IMR-90 (cell line): ENCODE data around the gene DEK. TPM values are rescaled to one million over a fixed set of nuclear protein-coding genes. Genes with fewer than 3 reads are reported as not detected.
A peak's percentile ranks its signal among the peaks of the same experiment; 100 is the strongest.

Experiments
- ATAC-seq: fragments of 200-7000 bp; cut with Tn5 transposase; 2 replicates; pipeline ENCODE4 v1.9.1; 2020; ENCODE audit warnings: low read depth, mild to moderate bottlenecking, moderate library complexity
- BruUV-seq: library from RNA; stranded (reverse); fragments of 400-500 nt; replicated peaks from 2 replicates; lab custom pipeline; 2021; lab: Mats Ljungman, UMichigan
- CTCF ChIA-PET: fragments of 300-600 bp; formaldehyde crosslinking; extraction: SDS; loops from one replicate; lab custom pipeline; 2021; ENCODE audit warnings: antibody characterized with exemption; lab: Yijun Ruan, JAX
- POLR2A ChIA-PET: fragments of 300-600 bp; sonication (Branson Sonifier 250); formaldehyde crosslinking; loops from one replicate; lab custom pipeline; 2022; ENCODE audit warnings: antibody characterized with exemption; ENCODE audit not compliant: unreplicated experiment; lab: Charles Lee
- DNase-seq: peaks from one replicate; pipeline ENCODE4 v3.0.0; 2013
- H2AFZ ChIP-seq: replicated peaks from 2 replicates; pipeline ENCODE3; 2013; ENCODE audit warnings: low read length, mild to moderate bottlenecking; ENCODE audit not compliant: poor library complexity
- H2AK5ac ChIP-seq: 2 replicates; pipeline ENCODE4 v1.6.1; 2013; ENCODE audit warnings: low read depth, low read length, inconsistent platforms
- H2AK9ac ChIP-seq: replicated peaks from 2 replicates; pipeline ENCODE3; 2013; ENCODE audit warnings: mild to moderate bottlenecking, low read depth, low read length, moderate library complexity; ENCODE audit not compliant: poor library complexity
- H2BK120ac ChIP-seq: 2 replicates; pipeline ENCODE4 v1.6.1; 2013; ENCODE audit warnings: low read depth, low read length, inconsistent platforms
- H2BK15ac ChIP-seq: 3 replicates; pipeline ENCODE4 v1.6.1; 2013; ENCODE audit warnings: low read depth, low read length, inconsistent platforms
- H2BK20ac ChIP-seq: 2 replicates; pipeline ENCODE4 v1.6.1; 2013; ENCODE audit warnings: low read depth, mild to moderate bottlenecking, inconsistent platforms, low read length, moderate library complexity
- H2BK5ac ChIP-seq: 2 replicates; pipeline ENCODE4 v1.6.1; 2013; ENCODE audit warnings: mild to moderate bottlenecking, low read depth, low read length, inconsistent platforms; ENCODE audit not compliant: poor library complexity, severe bottlenecking
- H3K14ac ChIP-seq: replicated peaks from 2 replicates; pipeline ENCODE4 v1.6.1; 2013; ENCODE audit warnings: low read depth, low read length, inconsistent platforms
- H3K18ac ChIP-seq: 2 replicates; pipeline ENCODE4 v1.6.1; 2013; ENCODE audit warnings: low read depth, low read length, control low read depth
- H3K23ac ChIP-seq: 2 replicates; pipeline ENCODE4 v1.6.1; 2013; ENCODE audit warnings: low read depth, low read length, inconsistent platforms
- H3K27ac ChIP-seq: 2 replicates; pipeline ENCODE4 v1.5.1; 2013; ENCODE audit warnings: mild to moderate bottlenecking, control low read depth, low read length; ENCODE audit not compliant: insufficient read depth
- H3K27me3 ChIP-seq: 2 replicates; pipeline ENCODE4 v1.6.1; 2013; ENCODE audit warnings: low read length; ENCODE audit not compliant: control insufficient read depth, insufficient read depth
- H3K36me3 ChIP-seq: 2 replicates; pipeline ENCODE4 v1.6.1; 2013; ENCODE audit warnings: low read length, mixed read lengths; ENCODE audit not compliant: control insufficient read depth, insufficient read depth
- H3K4ac ChIP-seq: 2 replicates; pipeline ENCODE4 v1.6.1; 2013; ENCODE audit warnings: low read depth, low read length, inconsistent platforms
- H3K4me1 ChIP-seq: 2 replicates; pipeline ENCODE4 v1.6.1; 2013; ENCODE audit warnings: low read length, mixed read lengths; ENCODE audit not compliant: control insufficient read depth, insufficient read depth
- H3K4me2 ChIP-seq: 2 replicates; pipeline ENCODE4 v1.6.1; 2013; ENCODE audit warnings: low read depth, mild to moderate bottlenecking, control low read depth, low read length, moderate library complexity
- H3K4me3 ChIP-seq: 2 replicates; pipeline ENCODE4 v1.5.1; 2013; ENCODE audit warnings: low read depth, mild to moderate bottlenecking, control low read depth, low read length, moderate library complexity; ENCODE audit not compliant: insufficient read depth
- H3K56ac ChIP-seq: 2 replicates; pipeline ENCODE4 v1.6.1; 2013; ENCODE audit warnings: low read length, inconsistent platforms; ENCODE audit not compliant: insufficient read depth; ENCODE audit errors: extremely low read depth
- H3K79me1 ChIP-seq, 2 experiments: 2 replicates each; pipeline ENCODE4 v1.6.1; 2013; ENCODE audit warnings: low read length in 2 of 2, inconsistent platforms in 1 of 2, low read depth in 1 of 2
- H3K9ac ChIP-seq: 2 replicates; pipeline ENCODE4 v1.6.1; 2013; ENCODE audit warnings: low read depth, low read length, control low read depth
- H3K9me1 ChIP-seq: 2 replicates; pipeline ENCODE4 v1.6.1; 2013; ENCODE audit warnings: low read length, inconsistent platforms; ENCODE audit not compliant: insufficient read depth
- H3K9me3 ChIP-seq: 2 replicates; pipeline ENCODE4 v1.6.1; 2013; ENCODE audit warnings: low read length; ENCODE audit not compliant: control insufficient read depth, insufficient read depth
- H4K20me1 ChIP-seq: 2 replicates; pipeline ENCODE4 v1.6.1; 2013; ENCODE audit warnings: low read length, inconsistent platforms; ENCODE audit not compliant: insufficient read depth
- H4K5ac ChIP-seq: 2 replicates; pipeline ENCODE4 v1.6.1; 2013; ENCODE audit warnings: mild to moderate bottlenecking, low read depth, low read length, control low read depth
- H4K8ac ChIP-seq, 2 experiments: 2 replicates each; pipeline ENCODE4 v1.6.1; 2013; ENCODE audit warnings: low read depth in 2 of 2, low read length in 2 of 2, control low read depth in 1 of 2, inconsistent platforms in 1 of 2
- H4K91ac ChIP-seq: 2 replicates; pipeline ENCODE4 v1.6.1; 2013; ENCODE audit warnings: low read depth, low read length, inconsistent platforms; ENCODE audit not compliant: insufficient read depth
- BHLHE40 ChIP-seq: fragments of 150-350 bp; IDR thresholded peaks from 2 replicates; pipeline ENCODE4 v1.6.1; 2016; ENCODE audit warnings: mild to moderate bottlenecking, low read depth, low read length
- FOS ChIP-seq: fragments of 150-350 bp; IDR thresholded peaks from 2 replicates; pipeline ENCODE4 v1.6.1; 2016; ENCODE audit warnings: low read depth, low read length
- NFE2L2 ChIP-seq: fragments of 150-350 bp; IDR thresholded peaks from 2 replicates; pipeline ENCODE4 v1.6.1; 2016; ENCODE audit warnings: low read depth, mild to moderate bottlenecking, low read length
- POLR2A ChIP-seq: IDR thresholded peaks from 2 replicates; pipeline ENCODE4 v1.6.1; 2012; ENCODE audit warnings: mild to moderate bottlenecking, low read depth, low read length
- RAD21 ChIP-seq: IDR thresholded peaks from 2 replicates; pipeline ENCODE4 v1.6.1; 2012; ENCODE audit warnings: low read length, improper control_type of control experiment
- SMC3 ChIP-seq: fragments of 150-350 bp; IDR thresholded peaks from 2 replicates; pipeline ENCODE4 v1.6.1; 2016; ENCODE audit warnings: low read depth, mild to moderate bottlenecking, antibody characterized with exemption, low read length, moderate library complexity
- WGBS, 2 experiments: methylation state at CpG; one replicate each; pipeline versions ENCODE4 v1.1.5 to v1.1.7; 2013; ENCODE audit warnings: missing lambda C conversion rate in 2 of 2; ENCODE audit not compliant: insufficient read length in 1 of 2; ENCODE audit errors: extremely low coverage in 2 of 2; 5-methylcytosine and 5-hydroxymethylcytosine counted together
- dilution Hi-C: fragments of 300-500 bp; cut with HindIII; formaldehyde crosslinking; loops from one replicate; pipeline ENCODE4 v1.14.3; 2018; ENCODE audit warnings: low sequenced_read_pairs; ENCODE audit not compliant: unreplicated experiment
- in situ Hi-C: fragments of 300-500 bp; cut with MboI; formaldehyde crosslinking; loops from 3 replicates; pipeline ENCODE4 v1.14.3; 2019; ENCODE audit warnings: low sequenced_read_pairs, inconsistent platforms, mixed read lengths
- intact Hi-C: fragments of 100-400 bp; cut with micrococcal nuclease; formaldehyde crosslinking; loops from 2 replicates; pipeline ENCODE4 v1.10.0; 2022
- polyA plus RNA-seq, 3 experiments: library from polyadenylated mRNA; depleted of rRNA; stranded (reverse); fragments of >200 nt; gene quantifications; 2 replicates each; pipeline ENCODE4 v1.2.3, GENCODE V29; 2012; ENCODE audit warnings: low replicate concordance in 1 of 3
- total RNA-seq: library from RNA; depleted of rRNA; stranded (reverse); fragments of >200 nt; gene quantifications from 2 replicates; pipeline ENCODE4 v1.2.3, GENCODE V29; 2012
- TF ChIP-seq, protein P1 (sequence below): conservative IDR thresholded peaks from 2 replicates; pipeline ENCODE4 v1.5.1; 2012; ENCODE audit warnings: mild to moderate bottlenecking, low read depth, low read length, improper control_type of control experiment

DEK gene
- total and polyA plus RNA-seq, 2 of the 4 experiments (the other 2 are of a cell fraction), result 33.5 to 37.1 TPM

- WGBS, 2 experiments, result 44% methylated on average over 3 of the region's 4 CpGs; no CpG with 5 or more reads in 1 of the 2 experiments
- TF ChIP-seq, protein P1, sequence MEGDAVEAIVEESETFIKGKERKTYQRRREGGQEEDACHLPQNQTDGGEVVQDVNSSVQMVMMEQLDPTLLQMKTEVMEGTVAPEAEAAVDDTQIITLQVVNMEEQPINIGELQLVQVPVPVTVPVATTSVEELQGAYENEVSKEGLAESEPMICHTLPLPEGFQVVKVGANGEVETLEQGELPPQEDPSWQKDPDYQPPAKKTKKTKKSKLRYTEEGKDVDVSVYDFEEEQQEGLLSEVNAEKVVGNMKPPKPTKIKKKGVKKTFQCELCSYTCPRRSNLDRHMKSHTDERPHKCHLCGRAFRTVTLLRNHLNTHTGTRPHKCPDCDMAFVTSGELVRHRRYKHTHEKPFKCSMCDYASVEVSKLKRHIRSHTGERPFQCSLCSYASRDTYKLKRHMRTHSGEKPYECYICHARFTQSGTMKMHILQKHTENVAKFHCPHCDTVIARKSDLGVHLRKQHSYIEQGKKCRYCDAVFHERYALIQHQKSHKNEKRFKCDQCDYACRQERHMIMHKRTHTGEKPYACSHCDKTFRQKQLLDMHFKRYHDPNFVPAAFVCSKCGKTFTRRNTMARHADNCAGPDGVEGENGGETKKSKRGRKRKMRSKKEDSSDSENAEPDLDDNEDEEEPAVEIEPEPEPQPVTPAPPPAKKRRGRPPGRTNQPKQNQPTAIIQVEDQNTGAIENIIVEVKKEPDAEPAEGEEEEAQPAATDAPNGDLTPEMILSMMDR, result no peak
- TF ChIP-seq SMC3, result no peak
- TF ChIP-seq NFE2L2, result no peak
- no peak for TF ChIP-seq FOS
- no peak for TF ChIP-seq POLR2A
- no peak for TF ChIP-seq RAD21
- TF ChIP-seq BHLHE40, result no peak
- in situ Hi-C loops, result no loop called here
- Histone ChIP-seq H3K14ac (no peak overlapping the region), H2BK120ac (no peak overlapping the region), H4K20me1 (no peaks in the 10 kb centered on the region), H3K9ac (no peak overlapping the region), H3K18ac (no peak overlapping the region), H2AK5ac (no peak overlapping the region), H3K9me3 (no peaks in the 10 kb centered on the region), H2BK5ac (no peak overlapping the region), H2BK20ac (no peak overlapping the region), H3K23ac (no peak overlapping the region), H3K4me2 (no peak overlapping the region), H3K4me3 (no peak overlapping the region), H2AFZ (no peak overlapping the region), H3K56ac (no peak overlapping the region), H4K91ac (no peak overlapping the region), H3K79me1 (no peaks in the 10 kb centered on the region), H3K27me3 (no peaks in the 10 kb centered on the region), H4K8ac (no peak overlapping the region), H3K4me1 (no peaks in the 10 kb centered on the region), H3K4ac (no peak overlapping the region), H3K9me1 (no peaks in the 10 kb centered on the region; the same call in 1 of the 2 replicates), H2BK15ac (no peak overlapping the region), H4K5ac (no peak overlapping the region), H3K36me3 (peaks cover 2% of the 10 kb centered on the region; the same call in 1 of the 2 replicates), H3K27ac (no peak overlapping the region), H2AK9ac (no peak overlapping the region)
- ChIA-PET CTCF (interaction anchor here (0.7 kb wide), 1 partner anchor 21 kb away, joined by 3 read pairs; no protein-coding TSS in a partner anchor), POLR2A (no interaction called here)
- DNase-seq, result peak; percentile 27
- no TSS peak for BruUV-seq
- intact Hi-C loops, result no loop called here
- ATAC-seq, result no peak
- dilution Hi-C loops, result no loop called here
Measured at GRCh38 chr6:18183766-18184165, 80.6 kb downstream of the DEK start.
